Erythroblast (primary cell): ENCODE results near the gene ARHGAP26.

Source experiments
- GATA1 ChIP-seq: IDR thresholded peaks from 2 replicates; pipeline ENCODE4 v1.6.1; 2011; ENCODE audit warnings: low read depth, mild to moderate bottlenecking, control low read depth, low read length, moderate library complexity
- POLR2A ChIP-seq: IDR thresholded peaks from 2 replicates; pipeline ENCODE4 v1.6.1; 2011; ENCODE audit warnings: mild to moderate bottlenecking, low read length

- no peak for TF ChIP-seq POLR2A
- TF ChIP-seq GATA1: no peak
These were observed 47.3 kb upstream of the ARHGAP26 start for GRCh38 chr5:142722896-142723295.
